Measurements from ENCODE around the gene ZNF616.
"Not testable (repeated sequence)": the region's sequence is repeated elsewhere in the genome, so short reads cannot be mapped to it uniquely, and the experiment has no call there.

The ZNF616 gene

GRCh38 chr19:52102782-52103181 lies 37.0 kb downstream of the ZNF616 start:
- no peak for DNase-seq

DNA sequence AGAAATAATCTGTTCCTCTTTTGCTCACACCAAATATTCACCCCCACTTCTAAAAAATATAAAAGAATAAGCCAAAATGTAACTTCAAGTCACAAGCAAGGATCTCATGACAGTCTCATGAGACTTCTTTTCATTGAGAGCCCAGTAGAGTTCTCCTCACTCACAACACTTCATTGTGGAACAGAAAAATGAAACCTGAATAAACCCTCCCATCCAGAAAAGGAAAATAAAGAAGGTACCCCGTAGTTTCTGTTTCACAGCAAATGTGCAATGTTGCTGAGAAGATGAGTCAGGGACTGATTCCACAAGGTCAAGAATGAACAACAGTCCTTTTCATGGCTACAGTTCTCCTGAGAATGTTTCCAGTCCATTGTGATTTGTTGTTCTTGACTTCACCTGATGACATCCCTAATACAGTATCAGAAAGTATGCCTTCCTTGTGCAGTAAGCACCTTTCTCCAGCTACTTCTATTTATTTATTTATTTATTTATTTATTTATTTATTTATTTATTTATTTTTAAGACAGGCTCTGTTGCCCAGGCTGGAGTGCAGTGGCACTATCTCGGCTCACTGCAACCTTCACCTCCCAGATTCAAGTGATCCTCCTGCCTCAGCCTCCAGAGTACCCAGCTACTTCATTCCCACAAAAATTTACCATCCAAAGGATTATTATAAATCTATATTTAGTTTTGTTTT lies 37.7 kb downstream of the ZNF616 start:
- no peak for DNase-seq

DNA sequence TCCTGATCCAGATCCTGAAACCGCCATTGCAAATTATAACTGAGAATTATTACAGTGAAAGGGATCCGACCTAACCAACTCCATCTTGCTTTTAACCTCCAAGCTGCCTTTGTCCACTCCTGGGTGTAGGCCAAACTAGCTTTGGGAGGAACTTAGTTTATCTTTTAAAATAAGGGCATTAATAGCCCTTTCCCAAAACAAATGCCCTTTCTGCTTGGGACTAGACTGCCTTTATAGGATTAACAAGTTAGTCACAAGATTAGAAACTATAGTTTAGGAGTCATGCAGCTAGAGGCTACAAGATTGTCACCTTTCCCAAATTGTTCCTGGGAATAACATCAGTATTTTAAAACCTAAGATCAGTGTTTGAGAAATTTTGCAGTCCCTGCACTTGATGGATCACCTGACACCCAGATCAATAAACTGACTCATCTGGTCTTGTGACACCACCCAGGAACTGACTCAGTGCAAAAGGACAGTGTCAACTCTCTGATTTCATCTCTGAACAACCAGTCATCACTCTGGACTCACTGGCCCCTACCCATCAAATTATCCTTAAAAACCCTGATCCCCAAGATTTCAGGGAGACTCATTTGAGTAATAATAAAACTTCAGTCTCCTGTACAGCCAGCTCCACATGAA lies 40.1 kb downstream of the ZNF616 start:
- DNase-seq, result no peak

DNA sequence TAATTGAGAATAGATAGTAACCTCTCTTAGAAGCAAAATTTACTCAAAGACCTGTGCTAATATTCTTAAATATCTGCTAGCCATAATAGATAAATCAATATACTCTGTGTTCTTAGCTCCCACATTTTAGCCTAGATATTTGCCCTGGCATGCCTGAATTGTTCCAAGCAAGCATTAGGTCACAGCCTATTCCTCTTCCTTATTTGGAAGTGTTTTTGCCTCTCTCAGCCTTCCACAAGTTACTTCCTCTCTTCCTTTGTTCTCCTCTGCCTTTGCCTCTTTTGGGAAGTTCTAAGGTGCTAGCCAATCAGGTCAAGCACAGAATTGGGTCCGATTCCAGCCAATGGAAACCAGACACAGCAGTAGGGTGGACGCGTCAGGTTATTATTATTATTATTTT lies 43.3 kb downstream of the ZNF616 start:
- DNase-seq, result not testable (repeated sequence)

DNA sequence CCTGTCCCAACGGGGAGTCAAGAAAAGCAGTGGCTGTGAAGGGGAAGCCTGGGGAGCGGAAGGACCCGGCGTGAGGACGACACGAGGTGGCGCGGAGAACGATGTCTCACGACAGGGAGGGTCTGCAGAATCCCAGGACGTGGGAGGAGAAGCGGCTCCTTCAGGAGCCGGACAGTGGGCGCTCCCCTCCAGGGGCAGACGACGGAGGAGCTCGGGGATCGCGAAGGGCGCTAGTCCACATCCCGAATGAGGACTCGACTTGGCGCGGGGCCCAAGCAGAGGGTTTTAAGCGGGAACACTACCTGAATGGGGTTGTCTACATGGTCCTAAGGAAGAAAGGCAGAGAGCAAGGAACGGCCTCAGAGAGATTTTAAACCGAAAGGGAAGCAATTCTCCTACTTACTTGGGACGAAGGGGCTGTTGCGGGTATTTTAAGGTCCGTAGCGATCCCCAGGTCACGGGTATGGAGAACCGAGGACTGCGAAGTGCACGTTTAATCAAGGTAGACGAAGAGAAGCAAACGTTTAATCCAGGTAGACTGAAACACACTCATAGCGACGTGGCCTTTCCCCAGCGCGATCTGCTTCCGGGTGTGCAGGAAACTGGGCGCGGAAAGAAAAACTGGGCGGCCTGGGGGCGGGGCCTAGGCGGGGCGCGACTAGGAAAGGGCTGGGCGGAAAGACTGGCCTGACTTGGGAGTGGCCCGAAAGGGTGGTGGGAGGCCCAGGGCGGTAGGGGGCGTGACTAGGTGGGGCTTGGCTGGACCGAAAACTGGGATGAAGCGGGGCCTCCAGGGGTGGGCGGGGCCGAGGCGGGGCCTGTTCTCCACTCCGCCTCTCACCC lies 44.3 kb downstream of the ZNF616 start, which contains the start of gene ZNF841:
ZNF841 (minus strand) TSS at position 594 of the 843 bp plus-strand sequence. CDS start 10,964 bp downstream, outside the sequence.
- peak; percentile 84 for DNase-seq

DNA sequence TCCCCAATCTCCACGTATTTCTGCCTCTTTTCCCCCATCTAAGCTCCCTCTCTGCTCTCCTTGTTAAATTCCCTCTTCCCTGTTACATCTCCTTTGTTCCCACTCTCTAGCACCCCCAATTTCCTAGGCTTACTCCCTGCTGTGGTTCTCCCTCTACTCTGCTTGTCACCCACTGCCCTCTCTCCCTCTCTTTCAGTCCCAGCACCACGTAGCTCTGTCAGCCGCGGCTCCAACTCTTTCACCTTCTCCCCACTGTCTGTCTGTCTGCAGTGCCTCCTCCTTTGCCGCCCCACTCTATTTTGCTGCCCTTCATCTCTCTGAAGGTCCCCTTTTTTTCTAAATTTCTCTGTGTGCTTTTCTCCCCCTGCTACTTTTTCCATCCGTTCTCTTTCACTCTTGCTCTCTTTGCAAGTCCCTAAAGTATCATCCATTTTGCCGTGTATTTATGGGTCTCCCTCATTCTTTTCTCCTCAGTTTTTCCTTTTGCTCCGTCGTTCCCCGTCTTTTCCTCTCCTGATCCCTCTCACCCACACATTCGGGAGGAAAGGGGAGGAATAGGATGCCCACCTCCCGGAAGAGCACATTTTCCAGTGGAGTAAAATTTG lies 45.1 kb downstream of the ZNF616 start:
- DNase-seq, result no peak

DNA sequence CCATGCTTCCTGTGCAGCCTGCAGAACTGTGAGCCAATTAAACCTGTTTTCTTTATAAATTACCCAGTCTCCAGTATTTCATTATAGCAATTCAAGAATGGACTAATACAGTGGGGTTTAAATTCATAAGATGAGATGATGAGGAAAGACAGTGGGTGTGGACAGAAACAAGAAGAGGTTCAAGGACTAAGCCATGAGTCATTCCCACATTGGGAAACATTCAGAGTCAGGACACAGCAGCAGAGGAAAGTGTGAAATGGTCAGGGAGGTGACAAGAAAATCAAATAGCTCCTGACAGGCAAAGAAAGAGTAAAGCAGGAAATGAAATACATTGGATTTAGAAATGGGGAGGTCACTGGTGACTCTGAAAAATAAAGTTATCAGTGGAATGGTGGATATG lies 53.3 kb downstream of the ZNF616 start:
- DNase-seq, result no peak

DNA sequence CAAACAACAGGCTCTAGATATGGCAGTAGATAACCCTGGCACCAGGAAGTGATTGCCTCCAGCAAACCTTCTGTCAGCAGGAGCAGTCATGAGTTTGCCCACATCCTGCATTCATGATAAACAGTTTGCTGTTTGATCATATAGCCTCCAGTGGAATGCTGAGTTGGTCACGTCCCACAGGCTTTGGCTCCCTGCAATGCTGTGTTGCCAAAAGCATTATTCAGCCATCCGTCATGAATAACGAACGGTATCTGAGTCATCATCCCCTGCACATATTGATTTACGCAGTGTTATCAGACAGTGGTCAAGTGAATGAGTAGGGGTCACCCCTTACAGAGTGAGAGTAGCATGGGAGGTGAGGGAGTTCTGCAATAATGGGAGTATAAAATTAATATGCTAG lies 69.2 kb downstream of the ZNF616 start:
- DNase-seq, result no peak

DNA sequence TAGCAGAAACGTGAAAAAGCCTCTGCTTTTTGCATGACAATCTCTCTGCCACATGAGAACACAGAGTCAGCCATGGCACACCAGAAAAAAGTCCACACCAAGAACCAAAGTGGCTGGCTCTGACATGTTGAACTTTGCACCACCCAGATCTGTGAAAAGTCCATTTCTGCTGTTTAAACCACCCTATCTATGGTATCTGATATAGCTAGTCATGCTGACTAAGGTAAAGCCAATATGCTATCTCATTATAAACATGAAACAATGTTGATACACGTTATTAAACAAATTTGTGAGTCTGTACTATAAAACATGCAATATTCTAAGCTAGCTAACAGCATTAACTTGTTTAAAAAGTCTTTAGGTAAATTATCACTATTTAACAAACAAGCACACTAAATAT lies 70.1 kb downstream of the ZNF616 start:
- no peak for DNase-seq

DNA sequence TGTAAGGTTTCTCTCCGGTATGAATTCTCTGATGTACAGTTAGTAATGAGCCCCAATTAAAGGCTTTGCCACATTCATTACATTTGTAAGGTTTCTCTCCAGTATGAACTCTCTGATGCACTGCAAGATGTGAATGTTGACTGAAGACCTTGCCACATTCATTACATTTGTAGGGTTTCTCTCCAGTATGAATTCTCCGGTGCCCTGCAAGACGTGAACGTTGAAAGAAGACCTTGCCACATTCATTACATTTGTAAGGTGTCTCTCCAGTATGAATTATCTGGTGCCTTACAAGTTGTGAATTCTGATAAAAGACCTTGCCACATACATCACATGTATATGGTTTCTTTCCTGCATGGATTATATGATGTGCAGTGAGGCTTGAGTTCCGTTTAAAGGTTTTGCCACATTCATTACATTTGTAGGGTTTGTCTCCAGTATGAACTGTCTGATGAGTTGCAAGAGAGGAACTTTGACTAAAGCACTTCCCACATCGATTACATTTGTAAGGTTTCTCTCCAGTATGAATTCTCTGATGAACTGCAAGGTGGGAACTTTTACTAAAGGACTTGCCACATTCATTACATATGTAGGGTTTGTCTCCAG lies 73.4 kb downstream of the ZNF616 start:
- no peak for DNase-seq

DNA sequence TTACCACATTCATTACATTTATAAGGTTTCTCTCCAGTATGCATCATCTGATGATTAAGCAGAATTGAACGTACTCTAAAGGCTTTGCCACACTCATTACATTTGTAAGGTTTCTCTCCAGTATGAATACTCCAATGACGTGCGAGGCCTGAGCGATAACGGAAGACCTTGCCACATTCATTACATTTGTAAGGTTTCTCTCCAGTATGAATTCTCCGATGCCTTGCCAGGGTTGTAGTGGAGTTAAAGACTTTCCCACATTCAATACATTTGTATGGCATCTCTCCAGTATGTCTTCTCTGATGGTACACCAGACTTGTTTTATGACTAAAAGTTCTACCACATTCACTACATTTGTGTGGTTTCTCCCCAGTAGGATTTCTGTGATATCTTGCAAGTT lies 74.3 kb downstream of the ZNF616 start:
- DNase-seq, result no peak
